Neuron (in vitro differentiated cells): ENCODE results near the gene BTBD9.

ENCODE experiments used
- H2AFZ ChIP-seq: one replicate; pipeline ENCODE4 v1.6.1; 2013; ENCODE audit warnings: low read depth, mild to moderate bottlenecking, inconsistent platforms, low read length, moderate library complexity
- H3K27me3 ChIP-seq: one replicate; pipeline ENCODE4 v1.6.1; 2013; ENCODE audit warnings: low read length; ENCODE audit not compliant: insufficient read depth
- H3K36me3 ChIP-seq: one replicate; pipeline ENCODE4 v1.6.1; 2013; ENCODE audit warnings: low read length; ENCODE audit not compliant: insufficient read depth
- H3K4me1 ChIP-seq: one replicate; pipeline ENCODE4 v1.6.1; 2013; ENCODE audit warnings: low read length; ENCODE audit not compliant: insufficient read depth
- H3K4me3 ChIP-seq: 2 replicates; pipeline ENCODE4 v1.5.1; 2013; ENCODE audit warnings: mild to moderate bottlenecking, low read length, moderate library complexity
- H3K9me3 ChIP-seq: one replicate; pipeline ENCODE4 v1.6.1; 2013; ENCODE audit warnings: low read length

The BTBD9 gene

DNA sequence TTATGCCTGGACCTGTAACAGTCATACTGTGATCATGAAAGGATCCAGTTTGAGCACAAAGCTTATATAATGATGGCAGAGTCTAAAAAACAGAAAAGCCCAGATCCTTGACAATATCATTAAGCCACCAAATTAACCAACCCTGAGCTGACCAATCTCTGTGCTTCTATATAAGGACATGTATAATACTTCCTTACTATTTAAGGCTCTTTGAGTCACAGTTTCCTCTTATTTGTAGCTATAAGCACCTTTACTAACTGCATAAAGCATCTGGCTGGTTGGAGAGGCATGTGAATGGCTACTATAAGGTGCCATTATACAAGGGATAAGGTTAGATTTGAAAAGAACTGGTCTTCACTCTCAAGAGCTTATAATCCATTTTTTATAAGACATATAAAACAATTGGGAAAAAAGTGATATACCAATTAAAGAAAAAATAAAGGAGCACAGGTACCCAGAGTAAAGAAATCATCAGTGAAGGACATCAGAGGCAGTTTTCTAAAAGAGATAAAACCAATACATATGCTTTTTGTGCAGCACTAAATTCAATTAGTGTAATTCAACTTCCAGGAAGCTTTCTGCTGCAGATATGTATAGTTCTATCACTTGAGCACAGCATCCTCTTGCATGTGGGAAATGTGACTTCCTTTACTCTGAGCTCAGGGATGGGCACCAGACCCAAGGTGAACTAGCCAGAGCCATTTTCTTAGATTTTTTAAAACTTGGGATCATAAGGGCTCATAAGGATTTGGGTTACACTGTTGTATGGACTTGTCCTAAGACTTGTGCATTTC lies 121.0 kb downstream of the BTBD9 start:
- H3K9me3 ChIP-seq, result no peaks in the 10 kb centered on the region
- H3K4me1 ChIP-seq, result peaks cover 25% of the 10 kb centered on the region
- no peaks in the 10 kb centered on the region for H3K27me3 ChIP-seq
- no peak overlapping the region for H2AFZ ChIP-seq
- H3K4me3 ChIP-seq, result no peak overlapping the region
- H3K36me3 ChIP-seq, result no peaks in the 10 kb centered on the region

DNA sequence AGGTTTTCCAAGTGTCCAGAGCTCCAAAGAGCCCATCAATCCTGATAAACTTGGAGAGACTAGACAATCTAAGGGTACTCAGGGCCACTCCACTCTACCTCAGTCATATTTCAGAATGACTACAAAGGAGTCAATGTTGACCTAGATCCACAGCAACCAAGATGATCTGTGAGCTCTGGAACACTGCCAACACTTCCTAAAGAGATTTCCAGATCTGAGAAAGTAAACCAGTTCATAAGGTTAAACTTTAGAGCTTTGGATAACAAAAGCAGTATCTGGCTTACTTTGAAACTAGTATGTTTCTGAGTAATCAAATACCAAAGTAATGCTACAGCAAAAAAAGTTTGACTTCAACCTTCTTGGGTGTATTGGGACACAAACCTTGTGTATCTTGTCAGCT lies 122.7 kb downstream of the BTBD9 start:
- no peaks in the 10 kb centered on the region for H3K9me3 ChIP-seq
- H3K36me3 ChIP-seq, result no peaks in the 10 kb centered on the region
- H2AFZ ChIP-seq, result no peak overlapping the region
- no peaks in the 10 kb centered on the region for H3K27me3 ChIP-seq
- H3K4me1 ChIP-seq, result peaks cover 19% of the 10 kb centered on the region
- H3K4me3 ChIP-seq, result no peak overlapping the region

- no peaks in the 10 kb centered on the region for H3K9me3 ChIP-seq
- peaks cover 16% of the 10 kb centered on the region for H3K4me1 ChIP-seq
- no peaks in the 10 kb centered on the region for H3K27me3 ChIP-seq
- no peaks in the 10 kb centered on the region for H3K36me3 ChIP-seq
- H2AFZ ChIP-seq, result no peak overlapping the region
- H3K4me3 ChIP-seq, result no peak overlapping the region
These were observed 125.3 kb downstream of the BTBD9 start for GRCh38 chr6:38514399-38514798.

GRCh38 chr6:38512211-38512610 lies 127.5 kb downstream of the BTBD9 start:
- Histone ChIP-seq H3K27me3 (no peaks in the 10 kb centered on the region), H3K4me3 (no peak overlapping the region), H3K36me3 (no peaks in the 10 kb centered on the region), H3K4me1 (peaks cover 20% of the 10 kb centered on the region), H2AFZ (no peak overlapping the region), H3K9me3 (no peaks in the 10 kb centered on the region)

DNA sequence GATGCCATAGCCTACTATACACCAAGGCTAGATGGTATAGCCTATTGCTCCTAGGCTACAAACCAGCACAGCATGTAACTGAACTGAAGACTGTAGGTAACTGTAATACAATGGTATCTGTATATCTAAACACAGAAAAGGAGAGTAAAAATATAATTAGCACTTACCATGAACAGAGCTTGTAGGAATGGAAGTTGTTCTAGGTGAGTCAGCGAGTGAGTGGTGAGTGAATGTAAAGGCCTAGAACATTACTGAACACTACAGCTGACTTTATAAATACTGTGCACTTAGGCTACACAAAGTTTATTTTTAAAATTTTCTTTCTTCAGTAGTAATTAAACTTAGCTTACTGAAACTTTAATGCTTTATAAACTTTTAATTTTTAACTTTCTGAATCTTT lies 129.5 kb downstream of the BTBD9 start:
- peaks cover 23% of the 10 kb centered on the region for H3K4me1 ChIP-seq
- no peaks in the 10 kb centered on the region for H3K9me3 ChIP-seq
- no peaks in the 10 kb centered on the region for H3K36me3 ChIP-seq
- no peak overlapping the region for H2AFZ ChIP-seq
- H3K27me3 ChIP-seq, result no peaks in the 10 kb centered on the region
- H3K4me3 ChIP-seq, result no peak overlapping the region

DNA sequence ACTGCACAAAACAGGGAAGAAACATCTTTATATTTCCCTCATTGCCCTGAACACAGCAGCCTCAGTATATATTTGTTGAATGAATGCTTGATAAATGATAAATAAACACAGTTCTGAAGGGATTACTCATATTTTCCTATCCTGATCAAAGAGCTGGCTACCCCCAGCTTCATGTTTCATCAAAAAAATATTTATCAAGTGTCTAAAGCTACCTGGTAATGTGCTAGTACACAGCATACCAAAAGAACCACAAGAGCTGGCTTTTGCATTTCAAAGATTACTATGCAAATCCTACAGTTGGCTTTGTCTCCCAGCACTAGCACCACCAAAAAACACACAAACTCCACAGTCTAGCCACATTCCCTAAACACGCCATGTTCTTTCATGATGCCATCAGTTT lies 130.0 kb downstream of the BTBD9 start:
- no peaks in the 10 kb centered on the region for H3K36me3 ChIP-seq
- H3K4me1 ChIP-seq, result peaks cover 23% of the 10 kb centered on the region
- H3K9me3 ChIP-seq, result no peaks in the 10 kb centered on the region
- H3K27me3 ChIP-seq, result no peaks in the 10 kb centered on the region
- no peak overlapping the region for H2AFZ ChIP-seq
- H3K4me3 ChIP-seq, result no peak overlapping the region

- H3K36me3 ChIP-seq, result no peaks in the 10 kb centered on the region
- H3K4me3 ChIP-seq, result no peak overlapping the region
- no peaks in the 10 kb centered on the region for H3K27me3 ChIP-seq
- no peaks in the 10 kb centered on the region for H3K9me3 ChIP-seq
- no peak overlapping the region for H2AFZ ChIP-seq
- peaks cover 22% of the 10 kb centered on the region for H3K4me1 ChIP-seq
These were observed 130.8 kb downstream of the BTBD9 start for GRCh38 chr6:38508894-38509293.

DNA sequence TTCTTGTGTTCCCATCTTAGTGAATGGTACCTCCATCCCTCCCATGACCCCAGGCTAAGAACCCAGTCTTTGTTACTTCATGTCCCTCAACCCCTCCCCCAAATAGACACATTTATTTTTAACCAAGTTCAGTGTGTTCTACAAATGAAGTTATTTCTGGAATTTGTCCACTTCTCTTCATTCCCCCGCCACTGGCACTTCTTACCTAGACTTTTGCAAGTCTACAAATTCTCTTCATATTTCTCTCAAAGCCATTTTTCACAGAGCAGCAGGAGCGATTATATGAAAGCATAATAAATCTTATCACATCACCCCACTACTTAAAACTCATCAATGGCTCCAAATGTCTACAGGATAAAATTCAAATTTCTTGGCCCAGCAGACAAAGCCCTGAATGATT lies 131.4 kb downstream of the BTBD9 start:
- no peaks in the 10 kb centered on the region for H3K9me3 ChIP-seq
- H3K27me3 ChIP-seq, result no peaks in the 10 kb centered on the region
- peaks cover 23% of the 10 kb centered on the region for H3K4me1 ChIP-seq
- no peak overlapping the region for H2AFZ ChIP-seq
- H3K4me3 ChIP-seq, result no peak overlapping the region
- H3K36me3 ChIP-seq, result no peaks in the 10 kb centered on the region

DNA sequence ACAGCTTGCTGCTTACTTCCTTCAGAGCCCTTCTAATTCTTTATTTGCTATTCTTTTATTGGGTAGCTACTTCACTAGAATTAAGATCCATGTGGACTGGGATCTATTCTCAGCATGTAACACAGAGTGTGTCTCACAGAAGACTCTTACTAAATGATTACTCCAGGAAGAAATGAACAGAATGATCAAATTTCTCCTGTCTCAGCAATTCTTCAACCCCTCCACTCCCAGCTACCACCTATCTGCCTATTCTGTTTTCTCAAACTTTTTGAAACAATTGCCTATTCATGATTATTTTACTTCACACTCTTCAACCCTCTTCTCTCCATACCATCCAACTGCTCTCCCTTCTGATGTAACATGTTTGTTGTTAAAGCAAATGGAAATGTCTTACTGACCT lies 132.6 kb downstream of the BTBD9 start:
- H3K36me3 ChIP-seq, result no peaks in the 10 kb centered on the region
- H3K4me3 ChIP-seq, result no peak overlapping the region

GRCh38 chr6:38505826-38506225 lies 133.9 kb downstream of the BTBD9 start:
- no peaks in the 10 kb centered on the region for H3K36me3 ChIP-seq
- no peaks in the 10 kb centered on the region for H3K27me3 ChIP-seq
- no peak overlapping the region for H3K4me3 ChIP-seq
- peaks cover 25% of the 10 kb centered on the region for H3K4me1 ChIP-seq
- no peaks in the 10 kb centered on the region for H3K9me3 ChIP-seq
- H2AFZ ChIP-seq, result no peak overlapping the region

More for the DNA sequence above, 132.6 kb downstream of the BTBD9 start:
- no peaks in the 10 kb centered on the region for H3K27me3 ChIP-seq
- H2AFZ ChIP-seq, result no peak overlapping the region
- H3K4me1 ChIP-seq, result peaks cover 25% of the 10 kb centered on the region
- H3K9me3 ChIP-seq, result no peaks in the 10 kb centered on the region

DNA sequence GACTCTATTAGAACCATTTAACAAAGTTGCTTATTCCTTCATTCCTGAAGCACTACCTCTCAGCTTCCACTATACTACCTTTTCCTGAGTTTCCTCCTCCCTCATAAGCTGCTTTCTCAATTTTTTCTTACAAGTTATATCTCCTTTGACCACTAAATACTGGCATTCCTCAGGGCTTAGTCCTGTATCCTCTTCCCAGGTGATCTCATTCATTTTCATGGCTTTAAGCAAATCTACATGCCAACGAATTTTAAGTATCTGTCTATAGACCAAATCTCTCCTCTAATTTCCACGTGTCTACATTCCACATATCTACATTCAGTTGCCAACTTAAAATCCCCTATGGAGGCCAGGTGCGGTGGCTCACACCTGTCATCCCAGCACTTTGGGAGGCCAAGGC lies 134.7 kb downstream of the BTBD9 start:
- Histone ChIP-seq H2AFZ (no peak overlapping the region), H3K27me3 (no peaks in the 10 kb centered on the region), H3K36me3 (no peaks in the 10 kb centered on the region)

DNA sequence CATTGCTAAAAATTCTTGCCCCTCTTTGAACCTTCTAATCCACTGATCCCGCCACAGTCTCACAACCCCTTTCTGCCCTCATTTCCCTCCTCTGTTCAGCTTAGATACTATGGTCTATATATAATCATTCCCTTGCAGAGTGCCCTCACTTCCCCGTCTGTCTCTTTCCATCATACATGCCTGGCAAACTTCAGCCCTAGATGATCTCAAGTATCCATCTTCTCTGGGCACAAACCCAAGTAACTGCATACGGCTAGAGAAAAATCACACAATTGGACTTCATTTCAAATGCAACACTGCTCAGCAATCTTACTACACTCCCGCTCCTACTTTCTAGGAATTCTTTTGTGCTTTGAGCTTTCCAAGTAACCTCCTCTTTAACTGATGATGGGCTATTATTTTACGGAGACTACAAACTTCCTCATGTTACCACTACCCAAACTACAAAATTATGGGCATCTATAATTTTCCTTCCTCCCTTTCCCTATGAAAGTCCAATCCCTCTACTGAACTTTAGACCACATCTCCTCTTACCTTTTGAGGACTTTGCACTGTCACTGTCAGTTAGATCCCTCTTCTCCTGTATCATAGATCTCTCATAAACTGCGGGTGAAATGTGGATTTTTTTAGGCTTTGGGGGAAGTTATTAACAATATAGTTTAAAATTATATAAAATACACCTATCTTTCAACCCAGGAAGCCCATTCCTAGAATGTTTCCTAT lies 135.6 kb downstream of the BTBD9 start:
- Histone ChIP-seq H3K4me3 (no peak overlapping the region), H3K36me3 (no peaks in the 10 kb centered on the region), H2AFZ (no peak overlapping the region), H3K9me3 (no peaks in the 10 kb centered on the region), H3K27me3 (no peaks in the 10 kb centered on the region), H3K4me1 (peaks cover 27% of the 10 kb centered on the region)

More for the DNA sequence above, 134.7 kb downstream of the BTBD9 start:
- Histone ChIP-seq H3K4me3 (no peak overlapping the region), H3K9me3 (no peaks in the 10 kb centered on the region), H3K4me1 (peaks cover 25% of the 10 kb centered on the region)

DNA sequence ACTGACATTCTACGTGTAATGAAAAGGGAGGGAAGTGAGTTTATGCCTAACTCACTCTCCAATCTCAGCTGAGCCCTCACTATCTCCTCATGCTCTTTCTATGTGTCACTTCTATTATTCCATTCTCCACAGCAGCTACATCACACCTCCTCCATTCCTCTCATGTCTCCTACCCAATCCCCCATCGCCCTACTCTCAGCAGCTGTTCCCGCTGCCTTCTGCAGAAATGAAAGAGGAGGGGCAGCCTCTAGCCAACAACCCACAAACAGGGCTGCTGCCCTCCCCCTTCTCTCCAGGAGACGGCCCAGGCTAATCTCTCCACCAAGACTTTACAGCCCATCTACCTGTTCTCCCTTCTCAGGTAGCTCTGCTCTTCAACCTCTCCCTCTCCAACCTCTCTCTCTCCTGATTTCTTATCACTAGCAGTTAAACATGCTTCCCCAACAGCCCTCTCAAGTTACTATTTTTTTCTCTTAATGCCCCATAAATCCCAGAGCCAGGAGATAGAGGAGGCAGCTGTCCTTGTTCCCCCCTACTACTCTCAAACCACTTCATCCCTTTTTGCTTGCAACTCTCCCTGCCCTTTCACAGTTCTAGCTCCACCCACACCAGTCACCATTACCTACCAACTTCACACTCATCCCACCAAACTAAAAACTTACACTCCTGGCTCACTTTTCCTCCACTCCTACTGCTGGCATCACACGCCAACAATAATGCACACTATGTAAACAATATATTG lies 136.5 kb downstream of the BTBD9 start:
- no peak overlapping the region for H2AFZ ChIP-seq
- H3K36me3 ChIP-seq, result no peaks in the 10 kb centered on the region
- H3K9me3 ChIP-seq, result no peaks in the 10 kb centered on the region
- H3K4me1 ChIP-seq, result peaks cover 27% of the 10 kb centered on the region
- H3K4me3 ChIP-seq, result no peak overlapping the region
- H3K27me3 ChIP-seq, result no peaks in the 10 kb centered on the region
